Measurements from ENCODE around the gene MBD2.

- no peak for TF ChIP-seq POLR2A (IDR thresholded peaks at IDR 0.05)
- TF ChIP-seq CTCF (IDR thresholded peaks at IDR 0.05), result no peak
These were observed 30.7 kb downstream of the MBD2 start for GRCh38 chr18:54193786-54194185.
